Activated B cell treated with CpG ODN at 0.5 μM for 24 hours (primary cell): ENCODE data around the gene SNX30. TPM values are rescaled to one million over a fixed set of nuclear protein-coding genes. Genes with fewer than 3 reads are reported as not detected.

ENCODE experiments used
- ATAC-seq: fragments of 200-7000 bp; cut with Tn5 transposase; one replicate; pipeline ENCODE4 v1.10.0; 2021; ENCODE audit warnings: low read depth, mild to moderate bottlenecking, moderate library complexity
- CTCF ChIA-PET: fragments of 350-600 bp; sonication (Branson Sonifier 250); formaldehyde crosslinking; loops from one replicate; lab custom pipeline; 2021; ENCODE audit warnings: antibody characterized with exemption; lab: Charles Lee
- POLR2A ChIA-PET: fragments of 350-600 bp; sonication (Branson Sonifier 250); formaldehyde crosslinking; loops from one replicate; lab custom pipeline; 2021; ENCODE audit warnings: antibody characterized with exemption; lab: Charles Lee
- DNase-seq: peaks from one replicate; pipeline ENCODE4 v3.0.0; 2022
- H3K27ac Mint-ChIP-seq: one replicate; pipeline ENCODE4 v1.8.0; 2020; ENCODE audit warnings: mixed read lengths
- H3K27me3 Mint-ChIP-seq: one replicate; pipeline ENCODE4 v1.8.0; 2021; ENCODE audit warnings: mixed read lengths
- H3K36me3 Mint-ChIP-seq: one replicate; pipeline ENCODE4 v1.8.0; 2021; ENCODE audit warnings: low read depth, mixed read lengths
- H3K4me1 Mint-ChIP-seq: one replicate; pipeline ENCODE4 v1.8.0; 2021; ENCODE audit warnings: mixed read lengths
- H3K4me3 Mint-ChIP-seq: one replicate; pipeline ENCODE4 v1.8.0; 2020; ENCODE audit warnings: mild to moderate bottlenecking, mixed read lengths
- H3K9me3 Mint-ChIP-seq: one replicate; pipeline ENCODE4 v1.8.0; 2020; ENCODE audit warnings: mixed read lengths
- intact Hi-C: fragments of 100-400 bp; cut with micrococcal nuclease; formaldehyde crosslinking; loops from one replicate; pipeline ENCODE4 v1.15.1; 2024
- total RNA-seq: library from RNA; stranded (reverse); gene quantifications from 2 replicates; pipeline ENCODE4 v1.2.3, GENCODE V29; 2022
- TF ChIP-seq, protein P1 (sequence below): fragments of 200-600 bp; IDR thresholded peaks from one replicate; pipeline ENCODE4 v1.8.0; 2022; ENCODE audit warnings: antibody characterized with exemption, mild to moderate bottlenecking

SNX30 gene
- total RNA-seq, 1 donor from 2014 or later = 6.5 TPM

- Mint-ChIP-seq H3K27me3 (no peaks in the 10 kb centered on the region), H3K36me3 (peaks cover 1% of the 10 kb centered on the region), H3K4me3 (no peak overlapping the region), H3K9me3 (peaks cover 2% of the 10 kb centered on the region), H3K27ac (no peak overlapping the region), H3K4me1 (peaks cover 36% of the 10 kb centered on the region)
- TF ChIP-seq, protein P1, sequence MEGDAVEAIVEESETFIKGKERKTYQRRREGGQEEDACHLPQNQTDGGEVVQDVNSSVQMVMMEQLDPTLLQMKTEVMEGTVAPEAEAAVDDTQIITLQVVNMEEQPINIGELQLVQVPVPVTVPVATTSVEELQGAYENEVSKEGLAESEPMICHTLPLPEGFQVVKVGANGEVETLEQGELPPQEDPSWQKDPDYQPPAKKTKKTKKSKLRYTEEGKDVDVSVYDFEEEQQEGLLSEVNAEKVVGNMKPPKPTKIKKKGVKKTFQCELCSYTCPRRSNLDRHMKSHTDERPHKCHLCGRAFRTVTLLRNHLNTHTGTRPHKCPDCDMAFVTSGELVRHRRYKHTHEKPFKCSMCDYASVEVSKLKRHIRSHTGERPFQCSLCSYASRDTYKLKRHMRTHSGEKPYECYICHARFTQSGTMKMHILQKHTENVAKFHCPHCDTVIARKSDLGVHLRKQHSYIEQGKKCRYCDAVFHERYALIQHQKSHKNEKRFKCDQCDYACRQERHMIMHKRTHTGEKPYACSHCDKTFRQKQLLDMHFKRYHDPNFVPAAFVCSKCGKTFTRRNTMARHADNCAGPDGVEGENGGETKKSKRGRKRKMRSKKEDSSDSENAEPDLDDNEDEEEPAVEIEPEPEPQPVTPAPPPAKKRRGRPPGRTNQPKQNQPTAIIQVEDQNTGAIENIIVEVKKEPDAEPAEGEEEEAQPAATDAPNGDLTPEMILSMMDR = no peak
- POLR2A ChIA-PET = interaction anchor here (0.7 kb wide), 1 partner anchor 39 kb away, joined by 10 read pairs; no protein-coding TSS in a partner anchor
- DNase-seq = no peak
- intact Hi-C loops = no loop called here
- CTCF ChIA-PET = interaction anchor here (1.6 kb wide), 1 partner anchor 42 kb away, joined by 4 read pairs; no protein-coding TSS in a partner anchor
- ATAC-seq = peak; percentile 74
These were observed 27.4 kb downstream of the SNX30 start for GRCh38 chr9:112777914-112778313.

DNA sequence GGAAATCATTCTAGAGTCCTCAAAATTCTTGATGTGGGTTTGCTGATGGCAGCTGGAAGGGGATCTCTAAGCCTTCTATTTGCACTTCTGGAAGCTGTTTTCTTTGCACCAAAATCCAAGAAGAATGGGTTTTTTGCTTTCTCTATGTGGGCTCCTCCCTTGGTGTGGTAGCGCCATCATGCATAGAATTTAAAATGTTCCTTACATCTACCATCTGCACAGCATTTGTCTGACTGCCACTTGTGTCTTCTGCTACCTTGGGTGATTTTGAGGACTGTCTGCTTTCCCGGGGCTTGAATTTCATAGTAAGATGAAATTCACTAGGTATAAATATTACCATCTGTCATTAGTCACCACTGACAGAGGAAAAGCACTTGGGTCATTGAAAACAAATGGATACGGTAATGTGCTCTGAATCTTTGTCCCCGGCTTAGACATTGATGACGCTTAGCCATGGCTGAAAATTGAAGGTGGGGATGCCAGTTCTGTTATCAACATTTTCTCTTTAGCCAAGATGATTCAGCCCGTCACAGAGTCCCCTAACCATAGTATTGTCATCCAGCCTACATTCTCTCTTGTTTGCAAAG lies 30.0 kb downstream of the SNX30 start:
- Mint-ChIP-seq H3K36me3 (peaks cover 1% of the 10 kb centered on the region), H3K4me3 (no peak overlapping the region), H3K27ac (no peak overlapping the region), H3K9me3 (peaks cover 2% of the 10 kb centered on the region), H3K27me3 (no peaks in the 10 kb centered on the region), H3K4me1 (peaks cover 21% of the 10 kb centered on the region)
- intact Hi-C loops = no loop called here
- DNase-seq = no peak
- POLR2A ChIA-PET = no interaction called here
- TF ChIP-seq, protein P1 = no peak
- no peak for ATAC-seq
- CTCF ChIA-PET = no interaction called here

DNA sequence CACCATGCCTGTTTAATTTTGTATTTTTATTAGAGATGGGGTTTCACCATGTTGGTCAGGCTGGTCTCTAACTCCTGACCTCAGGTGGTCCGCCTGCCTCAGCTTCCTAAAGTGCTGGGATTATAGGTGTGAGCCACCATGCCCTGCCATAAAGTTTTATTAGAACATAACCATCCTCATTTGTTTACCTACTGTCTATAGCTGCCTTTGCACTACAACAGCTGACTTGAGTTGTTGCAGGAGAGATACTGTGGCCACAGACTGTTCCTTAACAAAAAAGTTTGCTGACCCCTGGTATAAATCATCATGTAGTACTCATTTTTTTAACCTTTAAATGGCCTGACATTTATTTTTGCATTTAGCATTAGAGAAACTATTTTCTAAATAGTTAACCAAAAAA lies 31.7 kb downstream of the SNX30 start:
- CTCF ChIA-PET = no interaction called here

DNA sequence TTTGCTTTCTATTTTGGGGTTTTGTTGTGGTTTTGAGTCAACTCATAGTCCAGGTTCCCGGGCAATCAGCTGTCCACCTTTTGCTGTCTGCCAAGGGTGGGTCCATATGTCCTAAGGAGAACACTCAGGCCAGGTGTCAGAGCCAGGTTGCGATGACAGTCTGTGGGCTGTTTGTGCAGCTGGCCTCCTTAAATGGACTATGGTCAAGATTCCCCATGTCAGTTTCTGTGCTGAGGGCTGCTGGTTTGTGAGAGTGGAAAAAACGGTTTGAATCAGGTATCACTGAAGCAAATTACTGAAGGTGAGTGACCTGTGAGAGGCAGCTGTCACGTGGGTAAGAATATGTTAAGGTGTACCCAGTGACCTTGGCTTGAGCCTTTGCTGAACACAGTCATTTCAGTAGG lies 33.0 kb downstream of the SNX30 start:
- Mint-ChIP-seq H3K27me3 (no peaks in the 10 kb centered on the region), H3K4me1 (peaks cover 33% of the 10 kb centered on the region), H3K27ac (no peak overlapping the region), H3K4me3 (no peak overlapping the region), H3K9me3 (no peaks in the 10 kb centered on the region), H3K36me3 (no peaks in the 10 kb centered on the region)
- ATAC-seq = no peak
- no peak for DNase-seq
- ChIA-PET POLR2A (no interaction called here), CTCF (interaction anchor here (1.0 kb wide), 1 partner anchor 10 kb away, joined by 5 read pairs; no protein-coding TSS in a partner anchor)
- TF ChIP-seq, protein P1 = no peak
- intact Hi-C loops = no loop called here

More for the DNA sequence above, 31.7 kb downstream of the SNX30 start:
- ATAC-seq = no peak
- DNase-seq = no peak
- no peak overlapping the region for H3K27ac Mint-ChIP-seq
- H3K4me1 Mint-ChIP-seq = peaks cover 25% of the 10 kb centered on the region
- H3K36me3 Mint-ChIP-seq = no peaks in the 10 kb centered on the region
- POLR2A ChIA-PET = no interaction called here
- H3K27me3 Mint-ChIP-seq = no peaks in the 10 kb centered on the region
- TF ChIP-seq, protein P1 = no peak
- no peaks in the 10 kb centered on the region for H3K9me3 Mint-ChIP-seq
- no peak overlapping the region for H3K4me3 Mint-ChIP-seq
- intact Hi-C loops = no loop called here

DNA sequence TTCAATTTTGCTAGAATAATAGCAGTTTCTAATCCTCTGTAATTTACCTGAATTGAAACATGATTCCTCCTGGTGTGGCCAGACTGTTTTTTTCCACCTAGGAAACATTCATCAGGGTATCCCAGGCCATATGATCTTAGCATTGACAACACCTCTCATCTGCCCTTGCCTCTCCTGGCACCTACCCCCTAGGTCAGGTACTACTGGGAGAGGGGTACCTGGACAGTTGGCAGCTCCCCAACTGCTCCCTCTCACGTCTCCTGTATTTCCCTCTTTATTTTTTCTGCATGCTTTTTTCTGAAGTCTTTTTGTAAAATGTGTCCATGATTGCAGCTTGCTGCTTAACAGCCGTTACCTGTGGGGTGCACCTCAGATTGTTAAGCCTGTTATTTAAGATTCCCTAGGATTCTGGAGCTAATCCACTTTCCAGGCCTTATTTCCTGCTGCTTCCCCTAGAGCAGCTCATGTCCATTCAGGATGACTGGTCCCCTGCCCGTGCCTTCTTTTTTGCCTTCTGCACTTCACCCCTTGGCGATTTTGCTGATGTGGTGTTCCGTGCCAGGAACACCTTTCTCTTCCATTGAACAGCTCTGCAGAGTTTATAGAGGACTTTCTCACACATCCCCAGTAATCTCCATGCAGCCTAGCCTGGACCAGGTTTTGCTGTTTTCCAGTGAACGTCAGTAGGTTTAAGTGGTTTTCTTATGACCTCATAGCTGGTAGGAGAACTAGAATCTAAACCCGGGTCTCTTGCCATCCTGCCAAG lies 33.6 kb downstream of the SNX30 start:
- ChIA-PET CTCF (interaction anchor here (1.0 to 1.7 kb wide), 2 partner anchors 9 to 36 kb away, joined by 5 read pairs; no protein-coding TSS in a partner anchor), POLR2A (no interaction called here)
- ATAC-seq (no peak), DNase-seq (no peak)
- TF ChIP-seq, protein P1 = no peak
- H3K4me1 Mint-ChIP-seq = peaks cover 26% of the 10 kb centered on the region
- H3K9me3 Mint-ChIP-seq = no peaks in the 10 kb centered on the region
- no peaks in the 10 kb centered on the region for H3K27me3 Mint-ChIP-seq
- intact Hi-C loops = no loop called here
- no peak overlapping the region for H3K4me3 Mint-ChIP-seq
- H3K36me3 Mint-ChIP-seq = no peaks in the 10 kb centered on the region
- H3K27ac Mint-ChIP-seq = peak overlapping the region; percentile 0
